AG09309 (cell line): Measurements from ENCODE around the gene CCL22.

Source experiments
- DNase-seq: peaks from one replicate; pipeline ENCODE4 v3.0.0-alpha.2; 2010; ENCODE audit warnings: low read depth
- H3K4me3 ChIP-seq: 2 replicates; pipeline ENCODE4 v1.5.1; 2011; ENCODE audit warnings: mild to moderate bottlenecking, low read depth, low read length, moderate library complexity; ENCODE audit not compliant: control insufficient read depth
- CTCF ChIP-seq: IDR thresholded peaks from 2 replicates; pipeline ENCODE4 v1.5.1; 2011; ENCODE audit warnings: mild to moderate bottlenecking, low read depth, low read length, inconsistent platforms; ENCODE audit not compliant: insufficient read depth, control insufficient read depth; ENCODE audit errors: missing control alignments

The CCL22 gene

GRCh38 chr16:57318240-57318970, 40.2 kb upstream of the CCL22 start:
- no peak for TF ChIP-seq CTCF
- DNase-seq = no peak
- no peak overlapping the region for H3K4me3 ChIP-seq

GRCh38 chr16:57319646-57320045, 38.9 kb upstream of the CCL22 start:
- no peak for TF ChIP-seq CTCF
- DNase-seq = no peak
- H3K4me3 ChIP-seq = no peak overlapping the region

- no peak for TF ChIP-seq CTCF
- DNase-seq = no peak
- no peak overlapping the region for H3K4me3 ChIP-seq
These were observed 33.8 kb upstream of the CCL22 start for GRCh38 chr16:57324749-57325148.

- no peak for TF ChIP-seq CTCF
- no peak for DNase-seq
- no peak overlapping the region for H3K4me3 ChIP-seq
These were observed 33.1 kb upstream of the CCL22 start for GRCh38 chr16:57325458-57325857.

- H3K4me3 ChIP-seq = no peak overlapping the region
- DNase-seq = no peak
- TF ChIP-seq CTCF = no peak
These were observed 28.8 kb upstream of the CCL22 start for GRCh38 chr16:57329718-57330327.

GRCh38 chr16:57331355-57331754, 27.2 kb upstream of the CCL22 start:
- no peak overlapping the region for H3K4me3 ChIP-seq
- DNase-seq = no peak
- no peak for TF ChIP-seq CTCF

- no peak for DNase-seq
- H3K4me3 ChIP-seq = no peak overlapping the region
- no peak for TF ChIP-seq CTCF
These were observed 25.2 kb upstream of the CCL22 start for GRCh38 chr16:57333402-57333801.
